Measurements from ENCODE around the gene RPS26. TPM values are rescaled to one million over a fixed set of nuclear protein-coding genes. Genes with fewer than 3 reads are reported as not detected.

The RPS26 gene
- total RNA-seq, 2 donors from 2014 or later = 284 to 1,659 TPM

DNA sequence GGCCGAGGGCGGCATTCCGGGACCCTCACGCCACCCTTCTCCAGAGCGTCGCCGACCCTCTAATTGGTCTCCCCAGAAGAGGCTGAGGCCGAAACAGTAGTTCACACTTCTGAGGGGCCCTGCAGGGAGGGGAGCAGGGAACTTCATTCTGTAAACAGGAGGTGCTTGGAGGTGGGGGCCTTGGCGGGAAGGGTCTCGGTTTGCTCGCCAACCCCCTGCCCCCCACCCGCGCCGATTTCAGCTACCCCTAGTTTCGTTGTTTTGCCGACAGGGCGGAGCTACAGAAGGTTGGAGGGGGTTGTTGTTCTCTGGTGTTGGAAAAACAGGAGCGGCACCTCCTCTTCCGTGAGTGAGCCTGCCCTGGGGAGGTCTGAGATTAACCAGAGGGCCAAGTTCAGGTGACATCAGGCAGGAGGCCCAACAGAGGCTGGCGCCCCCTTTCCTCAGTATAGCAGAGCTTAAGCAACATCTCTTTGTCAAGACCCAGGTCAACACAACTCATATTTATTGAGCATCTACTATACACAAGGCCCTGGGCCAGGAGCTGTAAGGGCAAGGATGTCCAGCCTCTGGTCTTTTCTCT, 38.9 kb downstream of the RPS26 start:
- H3K4me3 ChIP-seq = peak overlapping the region; percentile 57 to 69
- 32% methylated on average over 12 of the region's 20 CpGs for whole genome bisulfite sequencing
- H3K4me1 ChIP-seq (replicated peaks) = no peaks in the 10 kb centered on the region
- no peaks in the 10 kb centered on the region for H3K9me3 ChIP-seq
- DNase-seq (ENCODE audit: low spot score) = peak; percentile 42
- H3K36me3 ChIP-seq = no peaks in the 10 kb centered on the region
- peak overlapping the region; percentile 94 to 96 for H3K27ac ChIP-seq
- intact Hi-C loops (cut with DNase I) = no loop called here
- H3K27me3 ChIP-seq (replicated peaks; ENCODE audit: insufficient read depth) = no peaks in the 10 kb centered on the region
- TF ChIP-seq POLR2AphosphoS5 (IDR thresholded peaks at IDR 0.05) (no peak), POLR2A (IDR thresholded peaks at IDR 0.05) (peak; percentile 40)
- TF ChIP-seq, protein P1, sequence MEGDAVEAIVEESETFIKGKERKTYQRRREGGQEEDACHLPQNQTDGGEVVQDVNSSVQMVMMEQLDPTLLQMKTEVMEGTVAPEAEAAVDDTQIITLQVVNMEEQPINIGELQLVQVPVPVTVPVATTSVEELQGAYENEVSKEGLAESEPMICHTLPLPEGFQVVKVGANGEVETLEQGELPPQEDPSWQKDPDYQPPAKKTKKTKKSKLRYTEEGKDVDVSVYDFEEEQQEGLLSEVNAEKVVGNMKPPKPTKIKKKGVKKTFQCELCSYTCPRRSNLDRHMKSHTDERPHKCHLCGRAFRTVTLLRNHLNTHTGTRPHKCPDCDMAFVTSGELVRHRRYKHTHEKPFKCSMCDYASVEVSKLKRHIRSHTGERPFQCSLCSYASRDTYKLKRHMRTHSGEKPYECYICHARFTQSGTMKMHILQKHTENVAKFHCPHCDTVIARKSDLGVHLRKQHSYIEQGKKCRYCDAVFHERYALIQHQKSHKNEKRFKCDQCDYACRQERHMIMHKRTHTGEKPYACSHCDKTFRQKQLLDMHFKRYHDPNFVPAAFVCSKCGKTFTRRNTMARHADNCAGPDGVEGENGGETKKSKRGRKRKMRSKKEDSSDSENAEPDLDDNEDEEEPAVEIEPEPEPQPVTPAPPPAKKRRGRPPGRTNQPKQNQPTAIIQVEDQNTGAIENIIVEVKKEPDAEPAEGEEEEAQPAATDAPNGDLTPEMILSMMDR (IDR thresholded peaks at IDR 0.05) = peak in 1 of 4 experiments; percentile 6

DNA sequence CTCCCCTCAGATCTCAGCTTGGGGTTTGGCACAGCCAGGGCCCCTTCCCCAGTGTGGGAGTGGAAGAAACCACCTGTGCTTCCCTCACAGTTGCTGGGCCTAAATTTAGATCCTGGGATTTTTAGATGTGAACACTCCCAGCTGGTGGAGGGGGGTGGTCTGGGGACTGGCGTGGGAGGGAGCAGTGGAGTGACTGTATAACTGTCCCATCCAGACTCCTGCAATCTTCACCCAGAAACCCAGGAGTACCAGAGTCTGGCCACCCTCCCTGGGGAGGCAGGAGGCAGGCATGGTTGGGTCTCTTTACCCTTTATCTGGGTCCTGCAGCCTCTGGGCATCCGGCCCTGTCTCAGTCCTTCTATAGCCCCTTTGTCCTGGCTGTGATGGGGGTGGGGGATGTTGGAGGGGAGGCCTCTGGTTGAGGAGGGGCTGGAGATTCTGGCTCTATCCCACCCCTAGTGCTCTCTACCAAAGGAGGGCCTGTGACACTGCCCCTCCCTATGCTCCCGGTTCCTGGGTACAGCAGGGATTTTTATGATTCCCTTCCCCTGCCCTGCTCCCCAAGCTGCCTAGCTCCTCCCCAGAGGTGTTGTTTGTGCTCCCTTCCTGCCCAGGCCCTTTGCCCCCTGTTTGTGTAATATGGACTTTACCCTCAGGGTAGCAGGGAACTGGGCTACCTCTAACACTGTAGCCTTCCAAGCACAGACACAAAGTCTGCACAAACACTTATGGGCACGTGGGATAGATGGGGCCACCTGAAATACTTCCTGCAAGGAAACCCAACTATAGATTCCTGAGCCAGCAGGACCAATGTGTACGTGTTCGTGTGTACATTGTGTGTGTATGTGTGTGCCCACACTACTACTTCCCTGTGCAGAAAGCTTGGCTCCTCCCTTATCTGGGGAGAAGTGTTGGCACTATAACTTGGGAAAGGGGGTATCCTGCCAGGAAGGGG, 40.0 kb downstream of the RPS26 start:
- peak overlapping the region; percentile 94 to 96 for H3K27ac ChIP-seq
- no peak for TF ChIP-seq POLR2AphosphoS5 (IDR thresholded peaks at IDR 0.05)
- TF ChIP-seq POLR2A (IDR thresholded peaks at IDR 0.05) = no peak
- TF ChIP-seq, protein P1 (IDR thresholded peaks at IDR 0.05) = no peak
- H3K4me3 ChIP-seq = peak overlapping the region; percentile 57 to 69
- no peaks in the 10 kb centered on the region for H3K9me3 ChIP-seq
- no peaks in the 10 kb centered on the region for H3K4me1 ChIP-seq (replicated peaks)
- no peaks in the 10 kb centered on the region for H3K36me3 ChIP-seq
- DNase-seq (ENCODE audit: low spot score) = no peak
- H3K27me3 ChIP-seq (replicated peaks; ENCODE audit: insufficient read depth) = no peaks in the 10 kb centered on the region
- 41% methylated on average over 6 of the region's 6 CpGs for WGBS
- intact Hi-C loops (cut with DNase I) = no loop called here

GRCh38 chr12:56082382-56082781, 40.7 kb downstream of the RPS26 start:
- intact Hi-C loops (cut with DNase I) = no loop called here
- WGBS = 84% methylated on average over 2 of the region's 2 CpGs
- H3K4me3 ChIP-seq = peak overlapping the region in 1 of 2 donors; percentile 69
- H3K9me3 ChIP-seq = no peaks in the 10 kb centered on the region
- H3K27me3 ChIP-seq (replicated peaks; ENCODE audit: insufficient read depth) = no peaks in the 10 kb centered on the region
- H3K27ac ChIP-seq = peak overlapping the region; percentile 94 to 96
- no peaks in the 10 kb centered on the region for H3K4me1 ChIP-seq (replicated peaks)
- TF ChIP-seq POLR2AphosphoS5 (IDR thresholded peaks at IDR 0.05) = no peak
- TF ChIP-seq POLR2A (IDR thresholded peaks at IDR 0.05) = no peak
- TF ChIP-seq, protein P1 (IDR thresholded peaks at IDR 0.05) = no peak
- no peak for DNase-seq (ENCODE audit: low spot score)
- no peaks in the 10 kb centered on the region for H3K36me3 ChIP-seq

DNA sequence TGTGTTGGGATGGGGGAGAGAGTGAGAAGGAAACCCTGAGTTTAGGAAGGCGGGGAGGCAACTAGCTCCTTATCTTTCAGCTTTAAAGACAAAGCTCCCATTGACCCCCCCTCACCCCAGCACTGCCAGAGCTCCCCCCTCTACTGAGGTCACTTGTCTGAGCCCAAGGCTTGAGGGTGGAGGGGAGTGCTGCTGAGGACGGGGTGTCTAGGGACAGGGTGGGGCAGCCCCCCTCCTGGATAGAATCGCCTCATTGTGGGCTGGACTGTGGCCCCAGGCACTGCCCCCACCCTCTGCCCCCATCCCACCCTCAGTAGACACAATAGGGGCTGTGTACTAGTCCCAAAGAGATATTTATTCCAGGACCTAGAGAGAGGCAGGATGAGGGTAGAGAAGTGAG, 41.2 kb downstream of the RPS26 start:
- intact Hi-C loops (cut with DNase I) = no loop called here
- Histone ChIP-seq H3K27me3 (replicated peaks; ENCODE audit: insufficient read depth) (no peaks in the 10 kb centered on the region), H3K4me1 (replicated peaks) (no peaks in the 10 kb centered on the region), H3K9me3 (no peaks in the 10 kb centered on the region), H3K36me3 (no peaks in the 10 kb centered on the region), H3K4me3 (no peak overlapping the region), H3K27ac (peak overlapping the region in 1 of 2 donors; percentile 94)
- 82% methylated on average over 3 of the region's 3 CpGs for WGBS
- no peak for DNase-seq (ENCODE audit: low spot score)
- TF ChIP-seq POLR2A (IDR thresholded peaks at IDR 0.05) (no peak), POLR2AphosphoS5 (IDR thresholded peaks at IDR 0.05) (no peak)
- TF ChIP-seq, protein P1 (IDR thresholded peaks at IDR 0.05) = no peak

Data from prostate gland (tissue), 2 donors.